ENCODE data around the gene DUSP9. TPM values are rescaled to one million over a fixed set of nuclear protein-coding genes. Genes with fewer than 3 reads are reported as not detected.

Gene DUSP9
- polyA plus RNA-seq, 1 donor (not counting 4 experiments of a cell fraction or from before 2014, with no cell fraction given), result 0.47 TPM

- Histone ChIP-seq H3K27ac (ENCODE audit: control insufficient read depth, insufficient read depth, low read length) (no peak overlapping the region), H3K4me2 (ENCODE audit: control insufficient read depth, extremely low read depth, insufficient read depth, low read depth, low read length) (no peak overlapping the region), H3K36me3 (ENCODE audit: control insufficient read depth in 2 of 2, extremely low read depth in 1 of 2, insufficient read depth in 2 of 2, low read length in 2 of 2) (no peaks in the 10 kb centered on the region), H3K9me3 (ENCODE audit: control insufficient read depth, low read depth, low read length) (no peaks in the 10 kb centered on the region), H3K9ac (ENCODE audit: control insufficient read depth, extremely low read depth, insufficient read depth, low read length) (no peak overlapping the region), H3K4me3 (ENCODE audit: control insufficient read depth in 2 of 3, extremely low read depth in 1 of 3, insufficient read depth in 2 of 3, low read depth in 1 of 3, low read length in 3 of 3) (peak overlapping the region in 1 of 3 experiments; percentile 5), H2AFZ (ENCODE audit: control insufficient read depth, low read length) (peak overlapping the region; percentile 7), H3K4me1 (ENCODE audit: control insufficient read depth, extremely low read depth, insufficient read depth, low read length) (no peaks in the 10 kb centered on the region), H3K9me1 (ENCODE audit: control insufficient read depth, extremely low read depth, insufficient read depth, low read length) (no peaks in the 10 kb centered on the region), H3K79me2 (ENCODE audit: control insufficient read depth, insufficient read depth, low read length) (no peaks in the 10 kb centered on the region), H4K20me1 (ENCODE audit: control insufficient read depth, extremely low read depth, insufficient read depth, low read length) (no peaks in the 10 kb centered on the region), H3K27me3 (ENCODE audit: control insufficient read depth, extremely low read depth, insufficient read depth, low read length) (no peaks in the 10 kb centered on the region)
- TF ChIP-seq, protein P1, sequence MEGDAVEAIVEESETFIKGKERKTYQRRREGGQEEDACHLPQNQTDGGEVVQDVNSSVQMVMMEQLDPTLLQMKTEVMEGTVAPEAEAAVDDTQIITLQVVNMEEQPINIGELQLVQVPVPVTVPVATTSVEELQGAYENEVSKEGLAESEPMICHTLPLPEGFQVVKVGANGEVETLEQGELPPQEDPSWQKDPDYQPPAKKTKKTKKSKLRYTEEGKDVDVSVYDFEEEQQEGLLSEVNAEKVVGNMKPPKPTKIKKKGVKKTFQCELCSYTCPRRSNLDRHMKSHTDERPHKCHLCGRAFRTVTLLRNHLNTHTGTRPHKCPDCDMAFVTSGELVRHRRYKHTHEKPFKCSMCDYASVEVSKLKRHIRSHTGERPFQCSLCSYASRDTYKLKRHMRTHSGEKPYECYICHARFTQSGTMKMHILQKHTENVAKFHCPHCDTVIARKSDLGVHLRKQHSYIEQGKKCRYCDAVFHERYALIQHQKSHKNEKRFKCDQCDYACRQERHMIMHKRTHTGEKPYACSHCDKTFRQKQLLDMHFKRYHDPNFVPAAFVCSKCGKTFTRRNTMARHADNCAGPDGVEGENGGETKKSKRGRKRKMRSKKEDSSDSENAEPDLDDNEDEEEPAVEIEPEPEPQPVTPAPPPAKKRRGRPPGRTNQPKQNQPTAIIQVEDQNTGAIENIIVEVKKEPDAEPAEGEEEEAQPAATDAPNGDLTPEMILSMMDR (optimal IDR thresholded peaks at IDR 0.05 in 1 of 3, IDR thresholded peaks at IDR 0.05 in 1 of 3, conservative IDR thresholded peaks at IDR 0.05 in 1 of 3; ENCODE audit: extremely low read depth in 1 of 3, insufficient read depth in 2 of 3, low read length in 3 of 3), result no peak
- TF ChIP-seq EZH2 (IDR thresholded peaks at IDR 0.05; ENCODE audit: low read length), result no peak
- DNase-seq (ENCODE audit: low read depth, low spot score) (no peak), FAIRE-seq (no peak)
- dilution Hi-C loops (cut with MboI; ENCODE audit: extremely low pct_ligation_motif_present, low sequenced_read_pairs), result no loop called here
These were observed 20.4 kb downstream of the DUSP9 start for GRCh38 chrX:153667281-153667955.

GRCh38 chrX:153667956-153668396, 21.0 kb downstream of the DUSP9 start:
- no peak overlapping the region for H3K9ac ChIP-seq (ENCODE audit: control insufficient read depth, extremely low read depth, insufficient read depth, low read length)
- TF ChIP-seq, protein P1 (optimal IDR thresholded peaks at IDR 0.05 in 1 of 3, IDR thresholded peaks at IDR 0.05 in 1 of 3, conservative IDR thresholded peaks at IDR 0.05 in 1 of 3; ENCODE audit: extremely low read depth in 1 of 3, insufficient read depth in 2 of 3, low read length in 3 of 3), result peak in 2 of 3 experiments; percentile 70 to 83
- no peak for TF ChIP-seq EZH2 (IDR thresholded peaks at IDR 0.05; ENCODE audit: low read length)
- H3K36me3 ChIP-seq (ENCODE audit: control insufficient read depth in 2 of 2, extremely low read depth in 1 of 2, insufficient read depth in 2 of 2, low read length in 2 of 2), result no peaks in the 10 kb centered on the region
- H3K9me3 ChIP-seq (ENCODE audit: control insufficient read depth, low read depth, low read length), result no peaks in the 10 kb centered on the region
- no peak for DNase-seq (ENCODE audit: low read depth, low spot score)
- H3K4me1 ChIP-seq (ENCODE audit: control insufficient read depth, extremely low read depth, insufficient read depth, low read length), result no peaks in the 10 kb centered on the region
- peak overlapping the region; percentile 7 for H2AFZ ChIP-seq (ENCODE audit: control insufficient read depth, low read length)
- no peak overlapping the region for H3K27ac ChIP-seq (ENCODE audit: control insufficient read depth, insufficient read depth, low read length)
- no peak overlapping the region for H3K4me2 ChIP-seq (ENCODE audit: control insufficient read depth, extremely low read depth, insufficient read depth, low read depth, low read length)
- dilution Hi-C loops (cut with MboI; ENCODE audit: extremely low pct_ligation_motif_present, low sequenced_read_pairs), result no loop called here
- no peaks in the 10 kb centered on the region for H3K79me2 ChIP-seq (ENCODE audit: control insufficient read depth, insufficient read depth, low read length)
- H3K9me1 ChIP-seq (ENCODE audit: control insufficient read depth, extremely low read depth, insufficient read depth, low read length), result no peaks in the 10 kb centered on the region
- FAIRE-seq, result no peak
- no peaks in the 10 kb centered on the region for H3K27me3 ChIP-seq (ENCODE audit: control insufficient read depth, extremely low read depth, insufficient read depth, low read length)
- H3K4me3 ChIP-seq (ENCODE audit: control insufficient read depth in 2 of 3, extremely low read depth in 1 of 3, insufficient read depth in 2 of 3, low read depth in 1 of 3, low read length in 3 of 3), result peak overlapping the region in 1 of 3 experiments; percentile 5
- H4K20me1 ChIP-seq (ENCODE audit: control insufficient read depth, extremely low read depth, insufficient read depth, low read length), result no peaks in the 10 kb centered on the region

Data from keratinocyte (primary cell).